H9 (cell line): Measurements from ENCODE around the gene PAQR7. TPM values are rescaled to one million over a fixed set of nuclear protein-coding genes. Genes with fewer than 3 reads are reported as not detected.

Source experiments
- DNase-seq: peaks from one replicate; pipeline ENCODE4 v3.0.0-alpha.2; 2017
- H2AFZ ChIP-seq: one replicate; pipeline ENCODE4 v1.6.1; 2013; ENCODE audit warnings: mild to moderate bottlenecking, low read length, control low read depth, moderate library complexity
- H2AK5ac ChIP-seq: 2 replicates; pipeline ENCODE4 v1.6.1; 2013; ENCODE audit warnings: low read length, control low read depth, mixed read lengths; ENCODE audit not compliant: insufficient read length
- H2BK120ac ChIP-seq: one replicate; pipeline ENCODE4 v1.6.1; 2013; ENCODE audit warnings: low read depth, mild to moderate bottlenecking, low read length, control low read depth, inconsistent platforms; ENCODE audit not compliant: poor library complexity, severe bottlenecking
- H2BK12ac ChIP-seq: 2 replicates; pipeline ENCODE4 v1.6.1; 2013; ENCODE audit warnings: low read length, control low read depth, mixed read lengths, low read depth; ENCODE audit not compliant: insufficient read length
- H2BK15ac ChIP-seq: 2 replicates; pipeline ENCODE4 v1.6.1; 2013; ENCODE audit warnings: low read depth, low read length, control low read depth
- H2BK20ac ChIP-seq: one replicate; pipeline ENCODE4 v1.6.1; 2013; ENCODE audit warnings: low read depth, mild to moderate bottlenecking, low read length, control low read depth, inconsistent platforms; ENCODE audit not compliant: poor library complexity, severe bottlenecking
- H2BK5ac ChIP-seq: 2 replicates; pipeline ENCODE4 v1.6.1; 2013; ENCODE audit warnings: low read length, control low read depth, mixed read lengths; ENCODE audit not compliant: insufficient read length
- H3K14ac ChIP-seq: 2 replicates; pipeline ENCODE4 v1.6.1; 2013; ENCODE audit warnings: low read length, control low read depth; ENCODE audit not compliant: insufficient read depth
- H3K18ac ChIP-seq: 2 replicates; pipeline ENCODE4 v1.6.1; 2013; ENCODE audit warnings: low read depth, mild to moderate bottlenecking, mixed read lengths, low read length, control low read depth; ENCODE audit not compliant: insufficient read length
- H3K23ac ChIP-seq: 2 replicates; pipeline ENCODE4 v1.6.1; 2013; ENCODE audit warnings: low read length, control low read depth, mixed read lengths, low read depth; ENCODE audit not compliant: insufficient read length
- H3K23me2 ChIP-seq: 2 replicates; pipeline ENCODE4 v1.6.1; 2013; ENCODE audit warnings: low read depth, mild to moderate bottlenecking, mixed read lengths, low read length, control low read depth; ENCODE audit not compliant: insufficient read length, poor library complexity, severe bottlenecking
- H3K27ac ChIP-seq: 2 replicates; pipeline ENCODE4 v1.5.1; 2013; ENCODE audit warnings: low read length, control low read depth, mixed read lengths, low read depth; ENCODE audit not compliant: insufficient read length
- H3K27me3 ChIP-seq: 2 replicates; pipeline ENCODE4 v1.6.1; 2013; ENCODE audit warnings: low read length, control low read depth, inconsistent platforms; ENCODE audit not compliant: insufficient read depth
- H3K4ac ChIP-seq: 2 replicates; pipeline ENCODE4 v1.6.1; 2013; ENCODE audit warnings: low read depth, mild to moderate bottlenecking, control low read depth, inconsistent platforms, low read length, moderate library complexity
- H3K4me1 ChIP-seq: 2 replicates; pipeline ENCODE4 v1.6.1; 2013; ENCODE audit warnings: low read length, control low read depth, inconsistent platforms; ENCODE audit not compliant: insufficient read depth
- H3K4me2 ChIP-seq: 2 replicates; pipeline ENCODE4 v1.6.1; 2013; ENCODE audit warnings: low read length, control low read depth, mixed read lengths; ENCODE audit not compliant: insufficient read length, insufficient read depth
- H3K56ac ChIP-seq: 2 replicates; pipeline ENCODE4 v1.6.1; 2013; ENCODE audit warnings: low read depth, mild to moderate bottlenecking, mixed read lengths, low read length, control low read depth; ENCODE audit not compliant: insufficient read length
- H3K79me1 ChIP-seq: 2 replicates; pipeline ENCODE4 v1.6.1; 2013; ENCODE audit warnings: low read depth, mild to moderate bottlenecking, moderate library complexity, low read length, control low read depth, inconsistent platforms; ENCODE audit not compliant: insufficient read depth, poor library complexity, severe bottlenecking
- H3K79me2 ChIP-seq: 2 replicates; pipeline ENCODE4 v1.6.1; 2013; ENCODE audit warnings: low read length, control low read depth, inconsistent platforms; ENCODE audit not compliant: insufficient read depth
- H3K9ac ChIP-seq: 2 replicates; pipeline ENCODE4 v1.6.1; 2013; ENCODE audit warnings: low read length, control low read depth, mixed read lengths; ENCODE audit not compliant: insufficient read length; ENCODE audit errors: extremely low read depth
- H3K9me3 ChIP-seq: one replicate; pipeline ENCODE4 v1.6.1; 2013; ENCODE audit warnings: low read depth, low read length, inconsistent platforms; ENCODE audit not compliant: control insufficient read depth
- H3T11ph ChIP-seq: one replicate; pipeline ENCODE4 v1.6.1; 2013; ENCODE audit warnings: mild to moderate bottlenecking, low read length, control low read depth, inconsistent platforms
- H4K20me1 ChIP-seq: one replicate; pipeline ENCODE4 v1.6.1; 2013; ENCODE audit not compliant: control insufficient read depth, insufficient read length, insufficient read depth
- H4K5ac ChIP-seq: 2 replicates; pipeline ENCODE4 v1.6.1; 2013; ENCODE audit warnings: low read depth, mild to moderate bottlenecking, mixed read lengths, low read length, control low read depth; ENCODE audit not compliant: insufficient read length
- H4K8ac ChIP-seq: replicated peaks from 2 replicates; pipeline ENCODE4 v1.6.1; 2013; ENCODE audit warnings: low read length, control low read depth, mixed read lengths, low read depth; ENCODE audit not compliant: insufficient read length
- H4K91ac ChIP-seq: 2 replicates; pipeline ENCODE4 v1.6.1; 2013; ENCODE audit warnings: low read depth, mild to moderate bottlenecking, moderate library complexity, mixed read lengths, low read length, control low read depth; ENCODE audit not compliant: insufficient read length
- H3K27ac Mint-ChIP-seq, 3 experiments: 2 replicates in 2 of 3; 3 replicates in 1 of 3; pipeline ENCODE4 v1.8.0; 2020 to 2021; ENCODE audit warnings: mixed read lengths in 3 of 3, mild to moderate bottlenecking in 1 of 3, moderate library complexity in 1 of 3
- H3K27me3 Mint-ChIP-seq: 2 replicates; pipeline ENCODE4 v1.8.0; 2021; ENCODE audit warnings: low read depth, mild to moderate bottlenecking, moderate library complexity, mixed read lengths
- H3K36me3 Mint-ChIP-seq, 3 experiments: 2 replicates in 2 of 3; 3 replicates in 1 of 3; pipeline ENCODE4 v1.8.0; 2020 to 2021; ENCODE audit warnings: low read depth in 3 of 3, mixed read lengths in 3 of 3; ENCODE audit not compliant: insufficient read depth in 1 of 3
- H3K4me1 Mint-ChIP-seq, 2 experiments: 2 replicates each; pipeline ENCODE4 v1.8.0; 2020; ENCODE audit warnings: mixed read lengths in 2 of 2
- H3K4me3 Mint-ChIP-seq, 2 experiments: 2 replicates in 1 of 2; 3 replicates in 1 of 2; pipeline ENCODE4 v1.8.0; 2020 to 2021; ENCODE audit warnings: mild to moderate bottlenecking in 2 of 2, mixed read lengths in 2 of 2, moderate library complexity in 1 of 2
- H3K9me3 Mint-ChIP-seq, 2 experiments: 2 replicates in 1 of 2; 3 replicates in 1 of 2; pipeline ENCODE4 v1.8.0; 2020; ENCODE audit warnings: mild to moderate bottlenecking in 2 of 2, mixed read lengths in 2 of 2, moderate library complexity in 1 of 2
- WGBS: extraction: QIAGEN DNeasy Blood & Tissue Kit; methylation state at CpG from one replicate; pipeline ENCODE4 v1.1.7; 2013; ENCODE audit warnings: missing lambda C conversion rate, low lambda C conversion rate, mixed read lengths; ENCODE audit not compliant: insufficient read length; ENCODE audit errors: extremely low coverage; 5-methylcytosine and 5-hydroxymethylcytosine counted together
- total RNA-seq: library from RNA; stranded (reverse); gene quantifications from 2 replicates; pipeline ENCODE4 v1.2.1, GENCODE V29; 2021
- TF ChIP-seq, protein P1 (sequence below): fragments of 200-600 bp; sonication (generic); conservative IDR thresholded peaks from 3 replicates; pipeline ENCODE4 v1.8.0; 2021; ENCODE audit warnings: antibody characterized with exemption, mild to moderate bottlenecking

Gene PAQR7
- total RNA-seq, 1 experiment from 2014 or later, result 6.3 TPM

DNA sequence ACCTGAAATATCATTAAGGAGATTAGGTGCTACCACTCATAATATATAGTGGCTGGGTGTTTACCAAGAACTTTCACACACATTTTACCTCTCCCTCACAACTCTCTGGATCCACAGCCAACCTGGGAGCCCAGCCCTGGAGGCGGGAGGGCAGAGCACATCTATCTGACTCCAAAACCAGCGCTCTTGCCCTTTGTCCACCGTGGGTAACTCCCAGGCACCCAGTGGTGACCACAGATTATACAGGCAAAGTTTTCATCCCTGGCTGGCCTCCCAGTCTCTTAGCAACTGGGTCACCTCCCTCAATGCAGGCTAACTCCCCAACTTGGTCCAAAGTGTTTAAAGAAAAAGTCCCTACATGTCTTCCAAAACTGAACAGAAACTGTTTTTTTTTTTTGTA is 2.4 kb downstream of the PAQR7 start:
- H3K27me3 ChIP-seq, result no peaks in the 10 kb centered on the region; the same call in 1 of the 2 replicates
- H2BK12ac ChIP-seq, result no peak overlapping the region
- H3K9ac ChIP-seq, result no peak overlapping the region
- H4K5ac ChIP-seq, result no peak overlapping the region
- no peak overlapping the region for H2AFZ ChIP-seq
- H3K4me1 Mint-ChIP-seq, result peaks cover 25 to 34% of the 10 kb centered on the region in 2 experiments
- DNase-seq, result no peak
- no peak overlapping the region for H2AK5ac ChIP-seq
- no peak overlapping the region for H3K27ac ChIP-seq
- no peak overlapping the region for H2BK15ac ChIP-seq
- H3K56ac ChIP-seq, result no peak overlapping the region
- H3K79me1 ChIP-seq, result no peaks in the 10 kb centered on the region
- no peak overlapping the region for H2BK120ac ChIP-seq
- peaks cover 21% of the 10 kb centered on the region for H3K27me3 Mint-ChIP-seq
- H3K9me3 Mint-ChIP-seq, result no peaks in the 10 kb centered on the region
- TF ChIP-seq, protein P1, sequence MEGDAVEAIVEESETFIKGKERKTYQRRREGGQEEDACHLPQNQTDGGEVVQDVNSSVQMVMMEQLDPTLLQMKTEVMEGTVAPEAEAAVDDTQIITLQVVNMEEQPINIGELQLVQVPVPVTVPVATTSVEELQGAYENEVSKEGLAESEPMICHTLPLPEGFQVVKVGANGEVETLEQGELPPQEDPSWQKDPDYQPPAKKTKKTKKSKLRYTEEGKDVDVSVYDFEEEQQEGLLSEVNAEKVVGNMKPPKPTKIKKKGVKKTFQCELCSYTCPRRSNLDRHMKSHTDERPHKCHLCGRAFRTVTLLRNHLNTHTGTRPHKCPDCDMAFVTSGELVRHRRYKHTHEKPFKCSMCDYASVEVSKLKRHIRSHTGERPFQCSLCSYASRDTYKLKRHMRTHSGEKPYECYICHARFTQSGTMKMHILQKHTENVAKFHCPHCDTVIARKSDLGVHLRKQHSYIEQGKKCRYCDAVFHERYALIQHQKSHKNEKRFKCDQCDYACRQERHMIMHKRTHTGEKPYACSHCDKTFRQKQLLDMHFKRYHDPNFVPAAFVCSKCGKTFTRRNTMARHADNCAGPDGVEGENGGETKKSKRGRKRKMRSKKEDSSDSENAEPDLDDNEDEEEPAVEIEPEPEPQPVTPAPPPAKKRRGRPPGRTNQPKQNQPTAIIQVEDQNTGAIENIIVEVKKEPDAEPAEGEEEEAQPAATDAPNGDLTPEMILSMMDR, result no peak
- H3K79me2 ChIP-seq, result no peaks in the 10 kb centered on the region
- H3K23ac ChIP-seq, result no peak overlapping the region
- peaks cover 7% of the 10 kb centered on the region for H3K23me2 ChIP-seq
- WGBS, result no CpG with 5 or more reads among the region's 3 CpGs
- H2BK5ac ChIP-seq, result no peak overlapping the region
- H3K27ac Mint-ChIP-seq, result no peak overlapping the region
- no peak overlapping the region for H4K8ac ChIP-seq
- no peaks in the 10 kb centered on the region for H3K9me3 ChIP-seq
- no peak overlapping the region for H3K4me2 ChIP-seq
- H3K4me3 Mint-ChIP-seq, result no peak overlapping the region
- H3K4me1 ChIP-seq, result no peaks in the 10 kb centered on the region; the same call in 1 of the 2 replicates
- H3K4ac ChIP-seq, result no peak overlapping the region
- no peak overlapping the region for H3T11ph ChIP-seq
- no peak overlapping the region for H4K91ac ChIP-seq
- no peak overlapping the region for H3K18ac ChIP-seq
- H3K14ac ChIP-seq, result no peak overlapping the region
- H3K36me3 Mint-ChIP-seq, result no peaks in the 10 kb centered on the region
- H4K20me1 ChIP-seq, result no peaks in the 10 kb centered on the region
- H2BK20ac ChIP-seq, result no peak overlapping the region
